H1 (cell line): Measurements from ENCODE around the gene FBXO47. TPM values are rescaled to one million over a fixed set of nuclear protein-coding genes. Genes with fewer than 3 reads are reported as not detected.

ENCODE experiments used
- CTCF ChIA-PET: fragments of 300-600 bp; sonication (Branson Sonifier 250); formaldehyde crosslinking; loops from one replicate; lab custom pipeline; 2021; ENCODE audit not compliant: partially characterized antibody; lab: Charles Lee
- POLR2A ChIA-PET: fragments of 300-600 bp; sonication (Branson Sonifier 250); formaldehyde crosslinking; loops from one replicate; lab custom pipeline; 2021; ENCODE audit warnings: inconsistent platforms; ENCODE audit not compliant: partially characterized antibody; lab: Charles Lee
- DNase-seq, 2 experiments: peaks; one replicate each; pipeline versions ENCODE4 v3.0.0 to v3.0.0-alpha.2; 2010 to 2022; ENCODE audit warnings: low spot score in 2 of 2, low read depth in 1 of 2, mixed read lengths in 1 of 2
- FAIRE-seq: peaks from 2 replicates; lab custom pipeline; 2011; peaks lifted over from hg19 to GRCh38; lab: Jason Lieb, UNC
- H2AFZ ChIP-seq: 2 replicates; pipeline ENCODE4 v1.8.1; 2012; ENCODE audit warnings: low read length, inconsistent platforms
- H2AK5ac ChIP-seq: 2 replicates; pipeline ENCODE4 v1.6.1; 2013; ENCODE audit warnings: low read depth, low read length
- H2BK120ac ChIP-seq: replicated peaks from 2 replicates; pipeline ENCODE3; 2013; ENCODE audit warnings: low read depth, low read length, inconsistent platforms
- H2BK12ac ChIP-seq: 2 replicates; pipeline ENCODE4 v1.6.1; 2013; ENCODE audit warnings: low read depth, low read length
- H2BK15ac ChIP-seq: 2 replicates; pipeline ENCODE4 v1.6.1; 2013; ENCODE audit warnings: low read length
- H2BK20ac ChIP-seq: 2 replicates; pipeline ENCODE4 v1.6.1; 2013; ENCODE audit warnings: low read length
- H2BK5ac ChIP-seq: 2 replicates; pipeline ENCODE4 v1.6.1; 2013; ENCODE audit warnings: low read depth, low read length
- H3K14ac ChIP-seq: 2 replicates; pipeline ENCODE4 v1.6.1; 2013; ENCODE audit warnings: inconsistent platforms; ENCODE audit not compliant: insufficient read length
- H3K18ac ChIP-seq: 2 replicates; pipeline ENCODE4 v1.6.1; 2013; ENCODE audit warnings: low read length; ENCODE audit errors: extremely low read depth
- H3K23ac ChIP-seq: 2 replicates; pipeline ENCODE4 v1.6.1; 2013; ENCODE audit warnings: inconsistent platforms; ENCODE audit not compliant: insufficient read length
- H3K23me2 ChIP-seq: 2 replicates; pipeline ENCODE4 v1.6.1; 2013; ENCODE audit warnings: low read depth, low read length
- H3K27ac ChIP-seq: 2 replicates; pipeline ENCODE4 v1.6.1; 2011; ENCODE audit warnings: low read depth, low read length, inconsistent platforms
- H3K27me3 ChIP-seq, 4 experiments: replicated peaks in 1 of 4; 1 replicate in 1 of 4; 2 replicates in 3 of 4; pipeline versions ENCODE4 v1.6.1 to v1.8.1; 2011 to 2013; ENCODE audit warnings: low read length in 3 of 4, mild to moderate bottlenecking in 3 of 4, inconsistent platforms in 2 of 4, mixed read lengths in 2 of 4, moderate library complexity in 1 of 4; ENCODE audit not compliant: control insufficient read depth in 3 of 4, insufficient read depth in 3 of 4; ENCODE audit errors: extremely low read depth in 1 of 4
- H3K36me3 ChIP-seq, 4 experiments: 2 replicates each; pipeline versions ENCODE4 v1.6.1 to v1.8.1; 2011 to 2013; ENCODE audit warnings: mild to moderate bottlenecking in 4 of 4, low read length in 3 of 4, moderate library complexity in 2 of 4, control low read depth in 1 of 4, inconsistent platforms in 1 of 4; ENCODE audit not compliant: insufficient read depth in 4 of 4, control insufficient read depth in 2 of 4
- H3K4ac ChIP-seq: replicated peaks from 2 replicates; pipeline ENCODE3; 2013; ENCODE audit warnings: low read length, low read depth, mixed read lengths, inconsistent platforms; ENCODE audit not compliant: insufficient read length
- H3K4me1 ChIP-seq, 4 experiments: replicated peaks in 1 of 4; 1 replicate in 1 of 4; 2 replicates in 3 of 4; pipeline versions ENCODE4 v1.6.1 to v1.8.1; 2011 to 2013; ENCODE audit warnings: low read length in 3 of 4, inconsistent platforms in 2 of 4, mixed read lengths in 1 of 4; ENCODE audit not compliant: insufficient read depth in 4 of 4, control insufficient read depth in 3 of 4
- H3K4me2 ChIP-seq, 2 experiments: 2 replicates each; pipeline versions ENCODE4 v1.6.1 to v1.8.1; 2011 to 2013; ENCODE audit warnings: low read depth in 2 of 2, low read length in 2 of 2, control low read depth in 1 of 2, inconsistent platforms in 1 of 2, mild to moderate bottlenecking in 1 of 2; ENCODE audit not compliant: insufficient read depth in 1 of 2
- H3K4me3 ChIP-seq, 4 experiments: fragments of 200-600, 300-600 bp in 1 of 4; sonication (generic), shearing (Covaris generic), sonication (Bioruptor Twin) in 1 of 4; 2 replicates each; pipeline versions ENCODE4 v1.5.1 to v1.8.1; 2011 to 2016; ENCODE audit warnings: low read length in 4 of 4, low read depth in 3 of 4, control low read depth in 2 of 4, inconsistent platforms in 2 of 4, mild to moderate bottlenecking in 2 of 4, mixed read lengths in 1 of 4, moderate library complexity in 1 of 4; ENCODE audit not compliant: insufficient read depth in 2 of 4; ENCODE audit errors: extremely low read depth in 1 of 4
- H3K56ac ChIP-seq: replicated peaks from 2 replicates; pipeline ENCODE3; 2013; ENCODE audit warnings: low read depth, mild to moderate bottlenecking, mixed read lengths, low read length, inconsistent platforms; ENCODE audit not compliant: insufficient read length
- H3K79me1 ChIP-seq: 2 replicates; pipeline ENCODE4 v1.6.1; 2013; ENCODE audit warnings: low read depth, low read length, control low read depth
- H3K79me2 ChIP-seq, 2 experiments: 2 replicates each; pipeline versions ENCODE4 v1.6.1 to v1.8.1; 2012 to 2013; ENCODE audit warnings: low read length in 2 of 2, mild to moderate bottlenecking in 2 of 2, inconsistent platforms in 1 of 2; ENCODE audit not compliant: insufficient read depth in 2 of 2, control insufficient read depth in 1 of 2
- H3K9ac ChIP-seq, 4 experiments: replicated peaks in 1 of 4; 1 replicate in 1 of 4; 2 replicates in 3 of 4; pipeline versions ENCODE4 v1.6.1 to v1.8.1; 2011 to 2013; ENCODE audit warnings: low read depth in 3 of 4, low read length in 3 of 4, control low read depth in 2 of 4, mild to moderate bottlenecking in 2 of 4, moderate library complexity in 2 of 4, inconsistent platforms in 1 of 4; ENCODE audit errors: extremely low read depth in 1 of 4
- H3K9me3 ChIP-seq, 2 experiments: 2 replicates each; pipeline versions ENCODE4 v1.6.1 to v1.8.1; 2012 to 2013; ENCODE audit warnings: mild to moderate bottlenecking in 2 of 2, moderate library complexity in 2 of 2, control low read depth in 1 of 2, inconsistent platforms in 1 of 2, low read depth in 1 of 2, low read length in 1 of 2, mixed read lengths in 1 of 2; ENCODE audit not compliant: insufficient read depth in 2 of 2
- H4K20me1 ChIP-seq, 2 experiments: replicated peaks in 1 of 2; 2 replicates each; pipeline versions ENCODE3 to v1.8.1; 2011 to 2013; ENCODE audit warnings: inconsistent platforms in 2 of 2, low read length in 2 of 2, mild to moderate bottlenecking in 1 of 2; ENCODE audit not compliant: insufficient read depth in 2 of 2, control insufficient read depth in 1 of 2
- H4K5ac ChIP-seq: 2 replicates; pipeline ENCODE4 v1.6.1; 2013; ENCODE audit warnings: low read length, low read depth, mixed read lengths, inconsistent platforms; ENCODE audit not compliant: insufficient read length
- H4K8ac ChIP-seq: 2 replicates; pipeline ENCODE4 v1.8.0; 2013; ENCODE audit warnings: mild to moderate bottlenecking, moderate library complexity, low read length, inconsistent platforms; ENCODE audit not compliant: insufficient read depth; ENCODE audit errors: extremely low read depth
- H4K91ac ChIP-seq: replicated peaks from 2 replicates; pipeline ENCODE3; 2013; ENCODE audit warnings: low read length, mixed read lengths, inconsistent platforms; ENCODE audit not compliant: insufficient read length
- GTF2F1 ChIP-seq: IDR thresholded peaks from 2 replicates; pipeline ENCODE4 v1.6.1; 2012; ENCODE audit warnings: low read depth, low read length, improper control_type of control experiment, borderline replicate concordance
- JUND ChIP-seq: IDR thresholded peaks from 2 replicates; pipeline ENCODE4 v1.6.1; 2011; ENCODE audit warnings: mild to moderate bottlenecking, improper control_type of control experiment, low read length
- KDM1A ChIP-seq: fragments of 200-600, 300-600 bp; sonication (generic); IDR thresholded peaks from 2 replicates; pipeline ENCODE4 v1.7.1; 2016; ENCODE audit warnings: mild to moderate bottlenecking, low read length, borderline replicate concordance
- POLR2A ChIP-seq, 2 experiments: IDR thresholded peaks; 1 replicate in 1 of 2; 2 replicates in 1 of 2; pipeline ENCODE4 v1.6.1; 2011; ENCODE audit warnings: low read depth in 2 of 2, low read length in 2 of 2, mild to moderate bottlenecking in 2 of 2; ENCODE audit errors: control extremely low read depth in 1 of 2
- TCF12 ChIP-seq: IDR thresholded peaks from 2 replicates; pipeline ENCODE4 v1.6.1; 2011; ENCODE audit warnings: low read depth, mild to moderate bottlenecking, low read length
- WGBS, 2 experiments: shearing (Covaris generic) in 1 of 2; methylation state at CpG; one replicate each; pipeline versions ENCODE4 v1.1.6 to v1.1.7; 2013 to 2015; ENCODE audit warnings: low lambda C conversion rate in 2 of 2, mixed read lengths in 2 of 2, inconsistent platforms in 1 of 2, low coverage in 1 of 2, missing lambda C conversion rate in 1 of 2; ENCODE audit not compliant: insufficient replicate concordance in 2 of 2, insufficient coverage in 1 of 2, insufficient read length in 1 of 2; ENCODE audit errors: extremely low coverage in 1 of 2, missing lambda C conversion rate in 1 of 2; 5-methylcytosine and 5-hydroxymethylcytosine counted together
- polyA plus RNA-seq, 7 experiments: library from polyadenylated mRNA; depleted of rRNA in 3 of 7; stranded (reverse) in 5 of 7; unstranded in 2 of 7; fragments of >200 nt in 5 of 7; fragments of 200-250 nt in 2 of 7; gene quantifications; 1 replicate in 5 of 7; 2 replicates in 1 of 7; 4 replicates in 1 of 7; pipeline versions ENCODE4 v1.2.1 to v1.2.3, GENCODE V29; 2011 to 2013; ENCODE audit warnings: missing spikeins in 2 of 7, mixed read lengths in 2 of 7
- total RNA-seq: library from RNA; stranded (reverse); fragmentation: NEBNext Ultra II Directional; extraction: Animal tissue kit (Norgen Biotek cat#: 25700); gene quantifications from 2 replicates; pipeline ENCODE4 v1.2.1, GENCODE V29; 2021
- TF ChIP-seq, protein P1 (sequence below): IDR thresholded peaks from 2 replicates; pipeline ENCODE4 v1.6.1; 2012; ENCODE audit warnings: low read length, inconsistent platforms

FBXO47 gene
- total and polyA plus RNA-seq, 2 of the 8 experiments (the other 6 are each of a cell fraction or from before 2014, with no cell fraction given): not detected

DNA sequence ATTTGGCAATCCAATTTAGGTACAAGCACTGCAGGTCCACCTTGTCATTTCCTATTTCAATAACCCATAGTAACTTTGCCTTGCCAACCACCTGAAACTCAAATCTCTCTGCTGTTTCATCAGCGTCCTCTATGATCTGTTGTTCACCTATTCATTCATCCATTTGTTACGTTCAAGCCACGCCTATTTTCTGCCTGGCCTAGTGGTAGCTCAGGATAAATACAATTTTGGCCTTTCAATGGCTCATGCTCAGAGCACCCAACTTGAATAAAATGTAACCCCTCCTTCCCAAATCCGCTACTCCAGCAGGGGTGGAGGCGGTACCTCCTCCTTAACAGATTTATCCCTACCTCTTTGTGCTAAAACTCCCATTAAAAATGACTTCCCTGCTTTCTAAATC, 3.6 kb upstream of the FBXO47 start:
- WGBS, 2 experiments: 83% methylated on average over 5 of the region's 5 CpGs; no CpG with 5 or more reads in 1 of the 2 experiments
- POLR2A ChIA-PET: no interaction called here
- H3K4me2 ChIP-seq: no peak overlapping the region
- FAIRE-seq (no peak), DNase-seq (peak in 1 of 2 experiments; percentile 19)
- no peaks in the 10 kb centered on the region for H3K79me2 ChIP-seq
- no peak overlapping the region for H2BK15ac ChIP-seq
- no peak overlapping the region for H3K18ac ChIP-seq
- H4K5ac ChIP-seq: no peak overlapping the region
- peaks cover 0 to 2% (median 1%) of the 10 kb centered on the region in 4 experiments; a peak in 3 of 7 replicates for H3K4me1 ChIP-seq
- H4K8ac ChIP-seq: no peak overlapping the region
- H3K14ac ChIP-seq: no peak overlapping the region
- no peaks in the 10 kb centered on the region for H3K79me1 ChIP-seq
- no peak overlapping the region for H3K9ac ChIP-seq
- H3K36me3 ChIP-seq: no peaks in the 10 kb centered on the region
- H2AFZ ChIP-seq: no peak overlapping the region
- peak overlapping the region; percentile 42; the same call in 1 of the 2 replicates for H2BK12ac ChIP-seq
- H4K20me1 ChIP-seq: no peaks in the 10 kb centered on the region
- no peak overlapping the region for H3K27ac ChIP-seq
- H3K23me2 ChIP-seq: peaks cover 2% of the 10 kb centered on the region; the same call in 1 of the 2 replicates
- H2AK5ac ChIP-seq: no peak overlapping the region
- no peaks in the 10 kb centered on the region for H3K9me3 ChIP-seq
- no peak overlapping the region for H3K23ac ChIP-seq
- no peaks in the 10 kb centered on the region for H3K27me3 ChIP-seq
- no peak overlapping the region for H4K91ac ChIP-seq
- CTCF ChIA-PET: interaction anchor here (1.0 to 2.0 kb wide), 4 partner anchors 12 to 194 kb away, joined by 3 to 12 read pairs (median 7); no protein-coding TSS in a partner anchor
- no peak overlapping the region for H3K4me3 ChIP-seq
- H2BK120ac ChIP-seq: no peak overlapping the region
- no peak overlapping the region for H2BK20ac ChIP-seq
- no peak overlapping the region for H3K56ac ChIP-seq
- no peak overlapping the region for H3K4ac ChIP-seq
- TF ChIP-seq POLR2A (IDR thresholded peaks at IDR 0.05; ENCODE audit: control extremely low read depth in 1 of 2, low read depth in 2 of 2, low read length in 2 of 2) (no peak), KDM1A (no peak), JUND (no peak), TCF12 (no peak), GTF2F1 (no peak)
- TF ChIP-seq, protein P1, sequence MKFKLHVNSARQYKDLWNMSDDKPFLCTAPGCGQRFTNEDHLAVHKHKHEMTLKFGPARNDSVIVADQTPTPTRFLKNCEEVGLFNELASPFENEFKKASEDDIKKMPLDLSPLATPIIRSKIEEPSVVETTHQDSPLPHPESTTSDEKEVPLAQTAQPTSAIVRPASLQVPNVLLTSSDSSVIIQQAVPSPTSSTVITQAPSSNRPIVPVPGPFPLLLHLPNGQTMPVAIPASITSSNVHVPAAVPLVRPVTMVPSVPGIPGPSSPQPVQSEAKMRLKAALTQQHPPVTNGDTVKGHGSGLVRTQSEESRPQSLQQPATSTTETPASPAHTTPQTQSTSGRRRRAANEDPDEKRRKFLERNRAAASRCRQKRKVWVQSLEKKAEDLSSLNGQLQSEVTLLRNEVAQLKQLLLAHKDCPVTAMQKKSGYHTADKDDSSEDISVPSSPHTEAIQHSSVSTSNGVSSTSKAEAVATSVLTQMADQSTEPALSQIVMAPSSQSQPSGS: no peak
- H2BK5ac ChIP-seq: no peak overlapping the region
